H9 (cell line): ENCODE results near the gene PRKAG2. TPM values are rescaled to one million over a fixed set of nuclear protein-coding genes. Genes with fewer than 3 reads are reported as not detected.

Experiments used
- DNase-seq: peaks from one replicate; pipeline ENCODE4 v3.0.0-alpha.2; 2017
- H2AFZ ChIP-seq: one replicate; pipeline ENCODE4 v1.6.1; 2013; ENCODE audit warnings: mild to moderate bottlenecking, low read length, control low read depth, moderate library complexity
- H2AK5ac ChIP-seq: 2 replicates; pipeline ENCODE4 v1.6.1; 2013; ENCODE audit warnings: low read length, control low read depth, mixed read lengths; ENCODE audit not compliant: insufficient read length
- H2BK120ac ChIP-seq: one replicate; pipeline ENCODE4 v1.6.1; 2013; ENCODE audit warnings: low read depth, mild to moderate bottlenecking, low read length, control low read depth, inconsistent platforms; ENCODE audit not compliant: poor library complexity, severe bottlenecking
- H2BK12ac ChIP-seq: 2 replicates; pipeline ENCODE4 v1.6.1; 2013; ENCODE audit warnings: low read length, control low read depth, mixed read lengths, low read depth; ENCODE audit not compliant: insufficient read length
- H2BK15ac ChIP-seq: 2 replicates; pipeline ENCODE4 v1.6.1; 2013; ENCODE audit warnings: low read depth, low read length, control low read depth
- H2BK20ac ChIP-seq: one replicate; pipeline ENCODE4 v1.6.1; 2013; ENCODE audit warnings: low read depth, mild to moderate bottlenecking, low read length, control low read depth, inconsistent platforms; ENCODE audit not compliant: poor library complexity, severe bottlenecking
- H2BK5ac ChIP-seq: 2 replicates; pipeline ENCODE4 v1.6.1; 2013; ENCODE audit warnings: low read length, control low read depth, mixed read lengths; ENCODE audit not compliant: insufficient read length
- H3K14ac ChIP-seq: 2 replicates; pipeline ENCODE4 v1.6.1; 2013; ENCODE audit warnings: low read length, control low read depth; ENCODE audit not compliant: insufficient read depth
- H3K18ac ChIP-seq: 2 replicates; pipeline ENCODE4 v1.6.1; 2013; ENCODE audit warnings: low read depth, mild to moderate bottlenecking, mixed read lengths, low read length, control low read depth; ENCODE audit not compliant: insufficient read length
- H3K23ac ChIP-seq: 2 replicates; pipeline ENCODE4 v1.6.1; 2013; ENCODE audit warnings: low read length, control low read depth, mixed read lengths, low read depth; ENCODE audit not compliant: insufficient read length
- H3K23me2 ChIP-seq: 2 replicates; pipeline ENCODE4 v1.6.1; 2013; ENCODE audit warnings: low read depth, mild to moderate bottlenecking, mixed read lengths, low read length, control low read depth; ENCODE audit not compliant: insufficient read length, poor library complexity, severe bottlenecking
- H3K27ac ChIP-seq: 2 replicates; pipeline ENCODE4 v1.5.1; 2013; ENCODE audit warnings: low read length, control low read depth, mixed read lengths, low read depth; ENCODE audit not compliant: insufficient read length
- H3K27me3 ChIP-seq: 2 replicates; pipeline ENCODE4 v1.6.1; 2013; ENCODE audit warnings: low read length, control low read depth, inconsistent platforms; ENCODE audit not compliant: insufficient read depth
- H3K4ac ChIP-seq: 2 replicates; pipeline ENCODE4 v1.6.1; 2013; ENCODE audit warnings: low read depth, mild to moderate bottlenecking, control low read depth, inconsistent platforms, low read length, moderate library complexity
- H3K4me1 ChIP-seq: 2 replicates; pipeline ENCODE4 v1.6.1; 2013; ENCODE audit warnings: low read length, control low read depth, inconsistent platforms; ENCODE audit not compliant: insufficient read depth
- H3K4me2 ChIP-seq: 2 replicates; pipeline ENCODE4 v1.6.1; 2013; ENCODE audit warnings: low read length, control low read depth, mixed read lengths; ENCODE audit not compliant: insufficient read length, insufficient read depth
- H3K56ac ChIP-seq: 2 replicates; pipeline ENCODE4 v1.6.1; 2013; ENCODE audit warnings: low read depth, mild to moderate bottlenecking, mixed read lengths, low read length, control low read depth; ENCODE audit not compliant: insufficient read length
- H3K79me1 ChIP-seq: 2 replicates; pipeline ENCODE4 v1.6.1; 2013; ENCODE audit warnings: low read depth, mild to moderate bottlenecking, moderate library complexity, low read length, control low read depth, inconsistent platforms; ENCODE audit not compliant: insufficient read depth, poor library complexity, severe bottlenecking
- H3K79me2 ChIP-seq: 2 replicates; pipeline ENCODE4 v1.6.1; 2013; ENCODE audit warnings: low read length, control low read depth, inconsistent platforms; ENCODE audit not compliant: insufficient read depth
- H3K9ac ChIP-seq: 2 replicates; pipeline ENCODE4 v1.6.1; 2013; ENCODE audit warnings: low read length, control low read depth, mixed read lengths; ENCODE audit not compliant: insufficient read length; ENCODE audit errors: extremely low read depth
- H3K9me3 ChIP-seq: one replicate; pipeline ENCODE4 v1.6.1; 2013; ENCODE audit warnings: low read depth, low read length, inconsistent platforms; ENCODE audit not compliant: control insufficient read depth
- H3T11ph ChIP-seq: one replicate; pipeline ENCODE4 v1.6.1; 2013; ENCODE audit warnings: mild to moderate bottlenecking, low read length, control low read depth, inconsistent platforms
- H4K20me1 ChIP-seq: one replicate; pipeline ENCODE4 v1.6.1; 2013; ENCODE audit not compliant: control insufficient read depth, insufficient read length, insufficient read depth
- H4K5ac ChIP-seq: 2 replicates; pipeline ENCODE4 v1.6.1; 2013; ENCODE audit warnings: low read depth, mild to moderate bottlenecking, mixed read lengths, low read length, control low read depth; ENCODE audit not compliant: insufficient read length
- H4K8ac ChIP-seq: replicated peaks from 2 replicates; pipeline ENCODE4 v1.6.1; 2013; ENCODE audit warnings: low read length, control low read depth, mixed read lengths, low read depth; ENCODE audit not compliant: insufficient read length
- H4K91ac ChIP-seq: 2 replicates; pipeline ENCODE4 v1.6.1; 2013; ENCODE audit warnings: low read depth, mild to moderate bottlenecking, moderate library complexity, mixed read lengths, low read length, control low read depth; ENCODE audit not compliant: insufficient read length
- H3K27ac Mint-ChIP-seq, 3 experiments: 2 replicates in 2 of 3; 3 replicates in 1 of 3; pipeline ENCODE4 v1.8.0; 2020 to 2021; ENCODE audit warnings: mixed read lengths in 3 of 3, mild to moderate bottlenecking in 1 of 3, moderate library complexity in 1 of 3
- H3K27me3 Mint-ChIP-seq: 2 replicates; pipeline ENCODE4 v1.8.0; 2021; ENCODE audit warnings: low read depth, mild to moderate bottlenecking, moderate library complexity, mixed read lengths
- H3K36me3 Mint-ChIP-seq, 3 experiments: 2 replicates in 2 of 3; 3 replicates in 1 of 3; pipeline ENCODE4 v1.8.0; 2020 to 2021; ENCODE audit warnings: low read depth in 3 of 3, mixed read lengths in 3 of 3; ENCODE audit not compliant: insufficient read depth in 1 of 3
- H3K4me1 Mint-ChIP-seq, 2 experiments: 2 replicates each; pipeline ENCODE4 v1.8.0; 2020; ENCODE audit warnings: mixed read lengths in 2 of 2
- H3K4me3 Mint-ChIP-seq, 2 experiments: 2 replicates in 1 of 2; 3 replicates in 1 of 2; pipeline ENCODE4 v1.8.0; 2020 to 2021; ENCODE audit warnings: mild to moderate bottlenecking in 2 of 2, mixed read lengths in 2 of 2, moderate library complexity in 1 of 2
- H3K9me3 Mint-ChIP-seq, 2 experiments: 2 replicates in 1 of 2; 3 replicates in 1 of 2; pipeline ENCODE4 v1.8.0; 2020; ENCODE audit warnings: mild to moderate bottlenecking in 2 of 2, mixed read lengths in 2 of 2, moderate library complexity in 1 of 2
- CTCF ChIP-seq: fragments of 200-600 bp; sonication (generic); conservative IDR thresholded peaks from 3 replicates; pipeline ENCODE4 v1.8.0; 2021; ENCODE audit warnings: antibody characterized with exemption, mild to moderate bottlenecking
- WGBS: extraction: QIAGEN DNeasy Blood & Tissue Kit; methylation state at CpG from one replicate; pipeline ENCODE4 v1.1.7; 2013; ENCODE audit warnings: missing lambda C conversion rate, low lambda C conversion rate, mixed read lengths; ENCODE audit not compliant: insufficient read length; ENCODE audit errors: extremely low coverage; 5-methylcytosine and 5-hydroxymethylcytosine counted together
- total RNA-seq: library from RNA; stranded (reverse); gene quantifications from 2 replicates; pipeline ENCODE4 v1.2.1, GENCODE V29; 2021

PRKAG2 gene
- total RNA-seq, 1 experiment from 2014 or later = 11.8 TPM

- Histone ChIP-seq H2BK120ac (no peak overlapping the region), H2AK5ac (no peak overlapping the region), H3K23ac (no peak overlapping the region), H3K79me2 (no peaks in the 10 kb centered on the region), H3K9ac (no peak overlapping the region), H2BK15ac (no peak overlapping the region), H4K5ac (no peak overlapping the region), H4K20me1 (no peaks in the 10 kb centered on the region), H3K9me3 (no peaks in the 10 kb centered on the region), H3K27ac (no peak overlapping the region), H2BK12ac (no peak overlapping the region), H2AFZ (no peak overlapping the region), H3K18ac (no peak overlapping the region), H4K91ac (no peak overlapping the region), H2BK20ac (no peak overlapping the region), H3K4me2 (no peak overlapping the region), H3T11ph (no peak overlapping the region), H3K56ac (no peak overlapping the region), H3K4ac (no peak overlapping the region), H3K14ac (no peak overlapping the region), H3K79me1 (no peaks in the 10 kb centered on the region), H3K4me1 (peaks cover 5% of the 10 kb centered on the region; the same call in 1 of the 2 replicates), H3K23me2 (peaks cover 4% of the 10 kb centered on the region), H2BK5ac (no peak overlapping the region), H4K8ac (no peak overlapping the region), H3K27me3 (no peaks in the 10 kb centered on the region; the same call in 1 of the 2 replicates)
- Mint-ChIP-seq H3K4me1 (peaks cover 29 to 35% of the 10 kb centered on the region in 2 experiments), H3K4me3 (no peak overlapping the region), H3K9me3 (no peaks in the 10 kb centered on the region), H3K36me3 (no peaks in the 10 kb centered on the region), H3K27me3 (peaks cover 28% of the 10 kb centered on the region), H3K27ac (no peak overlapping the region)
- TF ChIP-seq CTCF = no peak
- DNase-seq = no peak
- WGBS = no CpG with 5 or more reads among the region's 17 CpGs
Observed at GRCh38 chr7:151810441-151811232, 66.3 kb downstream of the PRKAG2 start.
